GM18508 (cell line): ENCODE results near the gene ABCB10.
A peak's percentile ranks its signal among the peaks of the same experiment; 100 is the strongest.
"Not testable (repeated sequence)": the region's sequence is repeated elsewhere in the genome, so short reads cannot be mapped to it uniquely, and the experiment has no call there.

ENCODE experiments used
- ATAC-seq: cut with Tn5 transposase; IDR thresholded peaks from one replicate; pipeline ENCODE4 v1.9.1; 2021; ENCODE audit warnings: moderate number of reproducible peaks; ENCODE audit not compliant: insufficient read depth, unreplicated experiment

ABCB10 gene

GRCh38 chr1:229539863-229540506 is 18.5 kb downstream of the ABCB10 start:
- ATAC-seq: no peak

- ATAC-seq: no peak
These were observed 19.6 kb downstream of the ABCB10 start for GRCh38 chr1:229538945-229539344.

DNA sequence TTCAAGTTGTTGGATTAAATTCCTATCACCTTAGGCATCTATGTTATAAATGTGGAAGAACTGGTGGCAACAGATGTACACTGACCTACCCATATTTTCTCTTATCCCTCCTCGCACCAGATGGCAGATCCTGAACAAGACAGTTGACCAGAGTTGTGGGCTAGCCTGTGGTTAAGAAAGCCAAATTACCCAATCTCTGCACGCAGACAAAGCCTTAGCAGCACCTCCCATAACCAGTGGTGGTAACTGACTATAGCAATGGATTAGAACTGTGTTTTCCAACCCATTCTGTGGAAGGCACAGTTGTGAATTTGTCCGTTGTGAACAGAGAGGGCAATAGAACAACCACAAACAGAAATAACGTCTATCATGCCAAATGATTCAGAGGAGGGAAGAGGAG is 20.6 kb downstream of the ABCB10 start:
- no peak for ATAC-seq

DNA sequence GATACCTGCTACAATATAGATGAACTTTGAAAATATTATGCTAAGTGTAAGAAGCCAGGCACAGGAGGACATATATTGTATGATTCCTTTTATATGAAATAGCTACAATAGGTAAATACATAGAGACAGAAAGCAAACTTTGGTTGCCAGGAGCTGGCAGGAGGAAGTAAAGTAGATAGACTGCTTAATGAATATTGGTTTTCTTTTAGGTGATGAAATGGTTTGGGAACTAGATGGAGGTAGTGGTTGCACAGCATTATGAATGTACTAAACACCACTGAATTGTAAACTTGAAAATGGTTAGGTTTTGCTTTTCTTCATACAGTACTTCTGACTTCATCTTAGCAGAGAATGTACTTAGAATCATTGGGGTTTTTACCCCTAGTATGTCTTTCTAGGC is 21.5 kb downstream of the ABCB10 start:
- no peak for ATAC-seq

GRCh38 chr1:229535230-229535629 is 23.3 kb downstream of the ABCB10 start:
- no peak for ATAC-seq

DNA sequence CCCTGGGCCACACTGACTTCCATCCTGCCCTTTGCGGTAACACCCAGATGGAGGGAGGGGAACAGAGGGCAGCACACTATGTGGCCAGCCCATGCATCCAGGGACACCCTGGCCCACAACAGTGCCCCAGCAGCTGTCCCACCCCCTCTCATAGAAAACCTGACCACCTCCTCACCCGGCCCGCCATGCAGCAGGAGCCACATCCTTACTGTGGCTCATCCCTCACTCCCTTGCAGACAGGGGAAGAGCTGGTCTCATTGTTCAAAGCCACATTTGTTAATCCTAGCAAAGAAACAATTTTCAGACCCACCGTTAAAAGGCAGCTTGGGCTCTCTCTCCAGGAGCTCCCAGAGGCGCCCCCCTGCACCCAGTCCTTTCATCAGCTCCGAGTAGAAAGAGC is 27.2 kb downstream of the ABCB10 start:
- ATAC-seq: no peak

DNA sequence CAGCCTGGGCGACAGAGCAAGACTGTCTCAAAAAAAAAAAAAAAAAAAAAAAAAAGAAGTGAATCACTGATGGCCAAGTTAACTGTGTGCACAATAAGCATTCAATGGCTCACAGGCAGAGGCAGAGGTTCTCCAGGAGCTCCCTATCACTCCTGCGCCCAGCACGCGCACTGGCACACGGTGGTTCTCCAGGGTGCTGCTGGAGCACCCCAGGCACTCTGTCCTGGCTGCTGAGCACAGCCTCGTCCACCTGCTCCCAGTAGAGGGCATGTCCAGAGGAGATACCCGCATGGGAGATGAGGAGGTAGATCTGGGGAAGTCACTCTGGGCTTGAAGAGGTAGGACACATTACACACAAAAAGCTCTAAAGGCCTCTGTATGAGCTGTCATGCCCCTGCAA is 28.9 kb downstream of the ABCB10 start:
- ATAC-seq: no peak

DNA sequence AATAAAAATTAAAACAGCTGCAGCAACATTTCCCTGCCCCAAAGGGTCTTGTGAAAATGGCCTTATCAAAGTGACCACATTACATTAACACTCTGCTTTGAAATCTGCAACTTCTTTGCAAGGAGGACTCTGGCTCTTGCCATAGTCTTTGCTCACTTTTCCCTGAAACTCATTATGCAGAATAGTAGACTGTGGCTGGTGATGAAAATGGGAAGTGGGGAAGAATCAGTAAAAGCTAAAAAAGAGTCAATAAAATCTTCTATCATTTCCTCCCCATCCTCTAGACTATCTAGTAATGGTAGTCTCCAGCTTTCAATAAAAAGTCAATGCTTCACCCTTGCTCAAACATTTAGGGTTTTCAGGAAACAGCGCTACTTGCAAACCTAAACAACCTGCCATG is 31.8 kb downstream of the ABCB10 start:
- ATAC-seq: no peak

DNA sequence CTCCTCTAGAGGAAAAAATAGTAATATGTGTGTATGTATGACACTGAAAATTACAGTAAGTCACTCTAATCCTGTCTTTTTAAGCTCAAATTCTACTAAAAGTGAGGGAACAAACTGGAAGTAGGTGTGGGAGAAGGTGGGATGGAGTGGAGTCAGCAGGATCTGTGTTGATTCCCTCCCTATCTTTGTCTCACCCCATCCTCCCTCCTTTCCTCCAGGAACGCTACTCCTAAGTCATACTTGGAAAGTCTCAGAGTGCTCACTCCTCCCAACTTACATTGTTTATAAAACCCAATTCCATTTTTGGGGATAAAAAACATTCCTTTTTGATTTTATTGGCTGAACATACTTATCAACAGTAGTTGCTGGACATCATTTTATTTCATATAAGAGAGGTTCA is 35.5 kb downstream of the ABCB10 start:
- no peak for ATAC-seq

- ATAC-seq: no peak
These were observed 43.8 kb downstream of the ABCB10 start for GRCh38 chr1:229514578-229515275.

GRCh38 chr1:229511625-229512024 is 46.9 kb downstream of the ABCB10 start:
- not testable (repeated sequence) for ATAC-seq

- ATAC-seq: not testable (repeated sequence)
These were observed 47.3 kb downstream of the ABCB10 start for GRCh38 chr1:229511201-229511600.

GRCh38 chr1:229509576-229509975 is 48.9 kb downstream of the ABCB10 start:
- ATAC-seq: no peak

GRCh38 chr1:229508823-229509337 is 49.6 kb downstream of the ABCB10 start:
- no peak for ATAC-seq

- ATAC-seq: peak; percentile 46
These were observed 50.3 kb downstream of the ABCB10 start, which contains the start of gene NUP133 for GRCh38 chr1:229507951-229508822. TSS of gene NUP133 (minus strand) at chr1:229508341. CDS start at chr1:229508249, 92 bp downstream.

DNA sequence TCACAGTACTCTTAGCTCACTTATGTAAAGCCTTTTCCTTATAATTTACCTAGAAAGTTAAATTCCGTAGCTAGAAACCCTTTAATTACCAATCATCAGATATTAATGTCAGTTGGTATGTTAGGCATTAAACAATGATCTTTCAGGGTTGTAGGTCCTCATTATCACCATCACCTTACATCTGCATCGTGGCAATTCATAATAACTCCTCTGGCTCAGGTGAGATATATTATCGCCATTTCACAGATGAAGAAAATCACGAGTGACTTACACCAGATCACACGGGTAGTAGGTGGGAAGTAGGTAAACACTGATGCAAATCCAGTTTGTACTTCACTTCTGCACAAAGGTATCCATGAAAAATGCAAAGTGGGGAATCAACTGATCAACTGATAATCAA is 51.0 kb downstream of the ABCB10 start:
- ATAC-seq: no peak

DNA sequence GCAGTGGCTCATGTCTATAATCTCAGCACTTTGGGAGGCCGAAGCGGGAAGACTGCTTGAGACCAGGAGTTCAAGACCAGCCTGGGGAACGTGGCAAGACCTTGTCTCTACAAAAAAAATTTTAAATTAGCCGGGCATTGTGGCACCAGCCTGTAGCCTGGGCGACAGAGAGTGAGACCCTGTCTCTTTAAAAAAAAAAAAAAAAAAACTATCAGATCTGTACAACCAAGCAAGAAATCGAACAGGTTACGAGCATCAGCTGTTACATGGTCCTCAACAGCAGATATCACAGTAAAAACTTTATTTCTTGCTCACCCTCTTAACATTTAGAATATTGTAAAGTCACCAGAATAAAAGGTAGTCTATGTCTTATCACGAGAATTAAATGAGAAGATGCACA is 51.9 kb downstream of the ABCB10 start:
- ATAC-seq: no peak

GRCh38 chr1:229495782-229496181 is 62.7 kb downstream of the ABCB10 start:
- ATAC-seq: no peak

DNA sequence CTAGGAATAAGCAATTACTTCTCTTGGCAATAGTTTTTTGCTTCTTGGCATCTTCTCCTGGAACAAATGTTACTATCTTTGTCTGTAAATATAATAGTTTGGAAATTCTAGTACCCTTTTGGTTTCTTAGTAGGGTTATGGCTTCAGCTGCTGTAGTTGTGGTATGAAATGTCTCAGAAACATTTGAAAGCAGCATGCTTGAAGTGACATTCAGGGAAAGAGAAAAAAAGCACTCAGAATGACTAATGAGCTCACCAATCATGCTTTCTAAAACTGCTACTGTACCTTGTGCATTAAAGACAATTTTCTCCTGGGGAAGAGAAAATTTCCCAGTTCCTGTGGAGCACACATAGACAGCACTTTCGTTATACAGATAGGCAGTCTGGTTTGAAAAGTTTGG is 71.3 kb downstream of the ABCB10 start:
- ATAC-seq: no peak

DNA sequence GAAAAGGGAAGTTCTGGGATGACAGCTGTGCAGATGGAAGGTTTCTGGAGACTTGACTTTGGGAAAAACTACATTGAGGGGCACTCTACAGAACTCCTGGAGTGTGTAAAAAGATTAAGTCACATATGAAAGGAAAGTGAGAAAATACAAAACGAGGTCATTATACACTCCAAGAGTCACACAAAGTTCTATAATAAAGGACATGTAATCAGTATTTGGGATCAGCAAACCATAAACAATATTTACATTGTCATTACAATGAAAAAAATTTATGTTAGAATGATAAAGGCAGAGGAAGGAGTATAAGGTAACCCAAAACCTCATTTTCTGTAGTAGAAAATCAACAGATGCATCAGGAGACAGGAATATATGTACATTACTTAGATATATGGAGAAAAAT is 73.2 kb downstream of the ABCB10 start:
- ATAC-seq: no peak

DNA sequence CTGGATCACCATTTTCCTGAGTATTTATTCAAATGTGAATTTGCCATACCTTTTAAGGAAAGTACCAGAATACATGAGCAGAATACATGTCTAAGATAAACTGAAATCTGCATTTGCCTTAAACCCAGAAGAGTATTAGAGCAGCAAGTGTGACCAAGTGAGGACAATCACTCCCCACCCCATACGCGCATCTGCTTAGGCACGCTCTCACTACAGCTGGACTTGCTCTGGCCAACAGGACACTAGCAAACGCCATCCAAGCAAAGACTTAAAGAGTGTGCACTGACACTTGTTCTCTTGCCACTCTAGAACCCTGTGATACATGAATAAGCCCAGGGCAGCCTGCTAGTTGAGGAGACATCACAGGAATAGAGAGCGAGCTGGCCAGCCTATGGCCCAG is 76.0 kb downstream of the ABCB10 start:
- ATAC-seq: no peak
